Astrocyte of the cerebellum (primary cell): ENCODE results near the gene SLC45A2.

Experiments used
- DNase-seq: peaks from one replicate; pipeline ENCODE4 v3.0.0-alpha.2; 2011; ENCODE audit warnings: low read depth
- H3K4me3 ChIP-seq: 2 replicates; pipeline ENCODE4 v1.5.1; 2011; ENCODE audit warnings: mild to moderate bottlenecking, low read depth, low read length, moderate library complexity
- in situ Hi-C: cut with HindIII; loops from 2 replicates; pipeline ENCODE4 v1.10.0; 2017; ENCODE audit warnings: low sequenced_read_pairs
- TF ChIP-seq, protein P1 (sequence below): IDR thresholded peaks from 2 replicates; pipeline ENCODE4 v1.5.1; 2012; ENCODE audit warnings: low read length, low read depth, moderate library complexity, mild to moderate bottlenecking; ENCODE audit errors: missing control alignments

The SLC45A2 gene

DNA sequence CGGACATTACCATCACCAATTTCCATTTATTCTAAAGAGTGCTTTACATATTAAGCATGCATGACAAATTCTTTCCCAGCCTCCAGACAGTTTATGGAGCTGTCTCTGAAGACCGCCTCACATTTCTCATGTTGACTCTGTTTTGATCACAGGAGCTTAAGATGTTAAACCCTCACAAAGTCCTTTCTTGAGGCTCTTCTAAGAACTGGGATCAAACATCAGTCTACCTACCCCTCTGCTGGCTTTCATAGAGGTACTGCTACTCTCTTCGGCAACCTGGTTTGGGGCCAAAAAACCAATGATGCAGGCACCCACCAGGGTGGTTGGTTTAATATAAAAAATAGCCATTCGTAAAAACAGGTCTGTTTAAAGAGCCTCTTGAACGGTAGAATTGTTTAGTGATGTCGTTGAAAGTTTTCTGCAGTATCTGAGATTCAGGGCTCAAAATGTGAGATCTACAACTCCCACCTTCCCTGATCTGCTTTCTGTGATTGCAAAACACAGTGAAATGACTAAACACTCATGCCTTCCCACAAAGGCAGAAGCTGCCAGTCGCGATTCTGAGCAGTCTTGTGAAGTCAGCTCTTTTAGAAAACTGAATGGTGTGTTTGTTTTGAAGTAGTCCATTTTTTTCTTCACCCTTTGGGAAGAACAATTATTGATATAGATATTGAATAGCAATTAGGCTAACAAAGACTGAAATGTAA lies 44.8 kb downstream of the SLC45A2 start:
- H3K4me3 ChIP-seq, result no peak overlapping the region
- TF ChIP-seq, protein P1, sequence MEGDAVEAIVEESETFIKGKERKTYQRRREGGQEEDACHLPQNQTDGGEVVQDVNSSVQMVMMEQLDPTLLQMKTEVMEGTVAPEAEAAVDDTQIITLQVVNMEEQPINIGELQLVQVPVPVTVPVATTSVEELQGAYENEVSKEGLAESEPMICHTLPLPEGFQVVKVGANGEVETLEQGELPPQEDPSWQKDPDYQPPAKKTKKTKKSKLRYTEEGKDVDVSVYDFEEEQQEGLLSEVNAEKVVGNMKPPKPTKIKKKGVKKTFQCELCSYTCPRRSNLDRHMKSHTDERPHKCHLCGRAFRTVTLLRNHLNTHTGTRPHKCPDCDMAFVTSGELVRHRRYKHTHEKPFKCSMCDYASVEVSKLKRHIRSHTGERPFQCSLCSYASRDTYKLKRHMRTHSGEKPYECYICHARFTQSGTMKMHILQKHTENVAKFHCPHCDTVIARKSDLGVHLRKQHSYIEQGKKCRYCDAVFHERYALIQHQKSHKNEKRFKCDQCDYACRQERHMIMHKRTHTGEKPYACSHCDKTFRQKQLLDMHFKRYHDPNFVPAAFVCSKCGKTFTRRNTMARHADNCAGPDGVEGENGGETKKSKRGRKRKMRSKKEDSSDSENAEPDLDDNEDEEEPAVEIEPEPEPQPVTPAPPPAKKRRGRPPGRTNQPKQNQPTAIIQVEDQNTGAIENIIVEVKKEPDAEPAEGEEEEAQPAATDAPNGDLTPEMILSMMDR, result no peak
- in situ Hi-C loops, result loop anchor here (25.0 kb wide), 1 partner anchor 477 kb away; no protein-coding TSS in a partner anchor
- DNase-seq, result no peak

- no peak overlapping the region for H3K4me3 ChIP-seq
- DNase-seq, result no peak
- TF ChIP-seq, protein P1, result no peak
- in situ Hi-C loops, result loop anchor here (25.0 kb wide), 1 partner anchor 477 kb away; no protein-coding TSS in a partner anchor
Measured at GRCh38 chr5:33938881-33939280, 45.6 kb downstream of the SLC45A2 start.

DNA sequence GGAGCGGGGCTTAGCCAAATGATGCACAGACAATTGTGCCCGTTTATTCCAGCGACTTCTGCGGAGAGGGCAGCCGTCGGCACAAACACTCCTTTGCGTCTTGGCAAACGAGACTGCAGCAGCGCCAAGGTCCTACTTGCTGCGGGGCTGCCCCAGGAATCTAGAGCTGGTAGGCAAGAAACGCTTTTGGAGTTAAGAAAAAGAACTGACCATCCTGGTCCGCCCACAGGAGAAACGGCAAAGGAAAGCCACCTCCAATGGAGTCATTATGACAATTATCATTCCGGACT lies 46.0 kb downstream of the SLC45A2 start:
- in situ Hi-C loops, result loop anchor here (25.0 kb wide), 1 partner anchor 476 kb away; no protein-coding TSS in a partner anchor
- no peak overlapping the region for H3K4me3 ChIP-seq
- TF ChIP-seq, protein P1, result no peak
- no peak for DNase-seq

GRCh38 chr5:33937707-33938506 lies 46.6 kb downstream of the SLC45A2 start:
- no peak overlapping the region for H3K4me3 ChIP-seq
- in situ Hi-C loops, result loop anchor here (25.0 kb wide), 1 partner anchor 476 kb away; no protein-coding TSS in a partner anchor
- TF ChIP-seq, protein P1, result no peak
- no peak for DNase-seq

GRCh38 chr5:33937017-33937706 lies 47.3 kb downstream of the SLC45A2 start:
- no peak for DNase-seq
- TF ChIP-seq, protein P1, result no peak
- H3K4me3 ChIP-seq, result peak overlapping the region; percentile 47
- in situ Hi-C loops, result loop anchor here (25.0 kb wide), 1 partner anchor 475 kb away; no protein-coding TSS in a partner anchor

DNA sequence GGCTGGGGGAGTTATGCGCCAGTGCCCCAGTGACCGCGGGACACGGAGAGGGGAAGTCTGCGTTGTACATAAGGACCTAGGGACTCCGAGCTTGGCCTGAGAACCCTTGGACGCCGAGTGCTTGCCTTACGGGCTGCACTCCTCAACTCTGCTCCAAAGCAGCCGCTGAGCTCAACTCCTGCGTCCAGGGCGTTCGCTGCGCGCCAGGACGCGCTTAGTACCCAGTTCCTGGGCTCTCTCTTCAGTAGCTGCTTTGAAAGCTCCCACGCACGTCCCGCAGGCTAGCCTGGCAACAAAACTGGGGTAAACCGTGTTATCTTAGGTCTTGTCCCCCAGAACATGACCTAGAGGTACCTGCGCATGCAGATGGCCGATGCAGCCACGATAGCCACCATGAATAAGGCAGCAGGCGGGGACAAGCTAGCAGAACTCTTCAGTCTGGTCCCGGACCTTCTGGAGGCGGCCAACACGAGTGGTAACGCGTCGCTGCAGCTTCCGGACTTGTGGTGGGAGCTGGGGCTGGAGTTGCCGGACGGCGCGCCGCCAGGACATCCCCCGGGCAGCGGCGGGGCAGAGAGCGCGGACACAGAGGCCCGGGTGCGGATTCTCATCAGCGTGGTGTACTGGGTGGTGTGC lies 48.0 kb downstream of the SLC45A2 start, which contains the start of gene RXFP3:
TSS of gene RXFP3 (plus strand) at position 6 of the 636 bp plus-strand sequence. CDS start at position 361, 355 bp downstream.
- in situ Hi-C loops, result loop anchor here (25.0 kb wide), 1 partner anchor 474 kb away; no protein-coding TSS in a partner anchor
- DNase-seq, result no peak
- TF ChIP-seq, protein P1, result no peak
- H3K4me3 ChIP-seq, result peak within 1 kb of the TSS; percentile 47
